HG02610 (cell line): ENCODE data around the gene LINS1.

Source experiments
- ATAC-seq: cut with Tn5 transposase; IDR thresholded peaks from one replicate; pipeline ENCODE4 v1.9.1; 2021; ENCODE audit warnings: mild to moderate bottlenecking, moderate library complexity; ENCODE audit not compliant: unreplicated experiment

The LINS1 gene

GRCh38 chr15:100602064-100602822 is at the start of gene LINS1, which contains the start of gene ASB7:
TSS of gene LINS1 (minus strand) at chr15:100602184. CDS start at chr15:100580842, 21,342 bp downstream.
TSS of gene ASB7 (plus strand) at chr15:100602589. CDS start at chr15:100612217, 9,628 bp downstream.
- peak; percentile 87 for ATAC-seq

GRCh38 chr15:100651253-100651652 is 49.3 kb upstream of the LINS1 start:
- no peak for ATAC-seq

GRCh38 chr15:100650685-100651084 is 48.7 kb upstream of the LINS1 start:
- ATAC-seq, result no peak

- no peak for ATAC-seq
Measured at GRCh38 chr15:100648951-100649350, 47.0 kb upstream of the LINS1 start.

GRCh38 chr15:100645671-100646070 is 43.7 kb upstream of the LINS1 start:
- ATAC-seq, result no peak

- no peak for ATAC-seq
Measured at GRCh38 chr15:100642950-100643338, 41.0 kb upstream of the LINS1 start.

- ATAC-seq, result no peak
Measured at GRCh38 chr15:100642213-100642949, 40.4 kb upstream of the LINS1 start.

- no peak for ATAC-seq
Measured at GRCh38 chr15:100638177-100638730, 36.3 kb upstream of the LINS1 start.

GRCh38 chr15:100635406-100636071 is 33.6 kb upstream of the LINS1 start:
- no peak for ATAC-seq

GRCh38 chr15:100633763-100634075 is 31.7 kb upstream of the LINS1 start:
- no peak for ATAC-seq

GRCh38 chr15:100631831-100632230 is 29.8 kb upstream of the LINS1 start:
- no peak for ATAC-seq

- no peak for ATAC-seq
Measured at GRCh38 chr15:100628746-100629145, 26.8 kb upstream of the LINS1 start.

- ATAC-seq, result peak; percentile 66
Measured at GRCh38 chr15:100627789-100628395, 25.9 kb upstream of the LINS1 start.

- no peak for ATAC-seq
Measured at GRCh38 chr15:100623301-100623700, 21.3 kb upstream of the LINS1 start.

GRCh38 chr15:100616700-100617099 is 14.7 kb upstream of the LINS1 start:
- no peak for ATAC-seq

GRCh38 chr15:100615801-100616200 is 13.8 kb upstream of the LINS1 start:
- ATAC-seq, result no peak

GRCh38 chr15:100614918-100615317 is 12.9 kb upstream of the LINS1 start:
- no peak for ATAC-seq

GRCh38 chr15:100614336-100614735 is 12.4 kb upstream of the LINS1 start:
- no peak for ATAC-seq

GRCh38 chr15:100613208-100613607 is 11.2 kb upstream of the LINS1 start:
- ATAC-seq, result no peak

GRCh38 chr15:100612539-100612938 is 10.6 kb upstream of the LINS1 start:
- ATAC-seq, result no peak

- peak; percentile 47 for ATAC-seq
Measured at GRCh38 chr15:100602823-100603393, 924 bp upstream of the LINS1 start.
